GM18873 (cell line): Measurements from ENCODE around the gene NTRK3.
"Not testable (repeated sequence)": the region's sequence is repeated elsewhere in the genome, so short reads cannot be mapped to it uniquely, and the experiment has no call there.

Source experiments
- ATAC-seq: cut with Tn5 transposase; IDR thresholded peaks from one replicate; pipeline ENCODE4 v1.9.1; 2021; ENCODE audit warnings: mild to moderate bottlenecking, moderate library complexity, moderate number of reproducible peaks; ENCODE audit not compliant: unreplicated experiment, low FRiP score

Gene NTRK3

GRCh38 chr15:88083811-88084760, 172.5 kb downstream of the NTRK3 start:
- ATAC-seq: no peak

- ATAC-seq: no peak
Observed at GRCh38 chr15:88080616-88081015, 175.9 kb downstream of the NTRK3 start.

GRCh38 chr15:88077296-88078020, 179.1 kb downstream of the NTRK3 start:
- ATAC-seq: no peak

GRCh38 chr15:88076328-88076727, 180.2 kb downstream of the NTRK3 start:
- no peak for ATAC-seq

- no peak for ATAC-seq
Observed at GRCh38 chr15:88075102-88075501, 181.4 kb downstream of the NTRK3 start.

GRCh38 chr15:88074386-88074785, 182.2 kb downstream of the NTRK3 start:
- ATAC-seq: no peak

- no peak for ATAC-seq
Observed at GRCh38 chr15:88073391-88073691, 183.2 kb downstream of the NTRK3 start.

- no peak for ATAC-seq
Observed at GRCh38 chr15:88072598-88073390, 183.7 kb downstream of the NTRK3 start.

- ATAC-seq: not testable (repeated sequence)
Observed at GRCh38 chr15:88072133-88072532, 184.4 kb downstream of the NTRK3 start.

- no peak for ATAC-seq
Observed at GRCh38 chr15:88071141-88071540, 185.4 kb downstream of the NTRK3 start.

GRCh38 chr15:88069561-88069960, 187.0 kb downstream of the NTRK3 start:
- ATAC-seq: no peak

- no peak for ATAC-seq
Observed at GRCh38 chr15:88067331-88067685, 189.2 kb downstream of the NTRK3 start.

- no peak for ATAC-seq
Observed at GRCh38 chr15:88066636-88067330, 189.8 kb downstream of the NTRK3 start.

- ATAC-seq: no peak
Observed at GRCh38 chr15:88061452-88061851, 195.1 kb downstream of the NTRK3 start.

GRCh38 chr15:88060383-88060782, 196.2 kb downstream of the NTRK3 start:
- no peak for ATAC-seq

GRCh38 chr15:88057836-88058235, 198.7 kb downstream of the NTRK3 start:
- ATAC-seq: no peak

GRCh38 chr15:88049506-88049905, 207.0 kb downstream of the NTRK3 start:
- ATAC-seq: peak; percentile 74

GRCh38 chr15:88048755-88049154, 207.8 kb downstream of the NTRK3 start:
- ATAC-seq: no peak

- ATAC-seq: no peak
Observed at GRCh38 chr15:88048237-88048636, 208.3 kb downstream of the NTRK3 start.

- no peak for ATAC-seq
Observed at GRCh38 chr15:88046576-88047129, 209.9 kb downstream of the NTRK3 start.
